ENCODE measurements around the gene SETD2.

- no peak for TF ChIP-seq CTCF (IDR thresholded peaks at IDR 0.05)
- no peak for TF ChIP-seq FOXM1 (IDR thresholded peaks at IDR 0.05; ENCODE audit: low read depth)
- TF ChIP-seq GABPA (IDR thresholded peaks at IDR 0.05; ENCODE audit: low read depth) = no peak
- no peak for TF ChIP-seq EZH2phosphoT487 (IDR thresholded peaks at IDR 0.05; ENCODE audit: borderline replicate concordance, low read depth)
These were observed 169.9 kb downstream of the SETD2 start for GRCh38 chr3:46993986-46994385.
